Cardiac muscle cell (in vitro differentiated cells and primary cell): ENCODE results near the gene EIF6. TPM values are rescaled to one million over a fixed set of nuclear protein-coding genes. Genes with fewer than 3 reads are reported as not detected.

ENCODE experiments used
- DNase-seq, 2 donors: peaks; one replicate each; pipeline versions ENCODE4 v3.0.0 to v3.0.0-alpha.2; 2010 to 2017; ENCODE audit warnings: low read depth in 1 of 2, low spot score in 1 of 2
- H3K27ac ChIP-seq: fragments of 200-600 bp; sonication (generic); 2 replicates; pipeline ENCODE4 v1.5.1; 2016
- H3K27me3 ChIP-seq: fragments of 200-600 bp; sonication (generic); 2 replicates; pipeline ENCODE4 v1.6.0; 2016; ENCODE audit warnings: control low read depth
- H3K36me3 ChIP-seq: fragments of 200-600 bp; sonication (generic); 2 replicates; pipeline ENCODE4 v1.5.1; 2016; ENCODE audit warnings: control low read depth
- H3K4me1 ChIP-seq: fragments of 200-600 bp; sonication (generic); 2 replicates; pipeline ENCODE4 v1.8.1; 2017; ENCODE audit warnings: low read depth, mild to moderate bottlenecking, mixed run types
- H3K4me3 ChIP-seq: fragments of 200-600 bp; sonication (generic); 2 replicates; pipeline ENCODE4 v1.5.1; 2016; ENCODE audit warnings: mild to moderate bottlenecking
- H3K9me3 ChIP-seq: fragments of 200-600 bp; sonication (generic); 2 replicates; pipeline ENCODE4 v1.5.1; 2017; ENCODE audit warnings: low read depth, mild to moderate bottlenecking, control low read depth
- CTCF ChIP-seq: IDR thresholded peaks from 2 replicates; pipeline ENCODE4 v1.5.1; 2012; ENCODE audit warnings: low read depth, mild to moderate bottlenecking, low read length
- polyA plus RNA-seq: library from polyadenylated mRNA; unstranded; fragments of >200 nt; fragmentation: Nextera tagmentation; extraction: Ambion mirVana; gene quantifications from 2 replicates; pipeline ENCODE4 v1.2.1, GENCODE V29; 2016
- total RNA-seq: library from RNA; depleted of rRNA; stranded (reverse); fragments of >200 nt; gene quantifications from 2 replicates; pipeline ENCODE4 v1.2.3, GENCODE V29; 2016

Gene EIF6
- total and polyA plus RNA-seq, 2 experiments from 2014 or later, result 80.4 to 203 TPM

DNA sequence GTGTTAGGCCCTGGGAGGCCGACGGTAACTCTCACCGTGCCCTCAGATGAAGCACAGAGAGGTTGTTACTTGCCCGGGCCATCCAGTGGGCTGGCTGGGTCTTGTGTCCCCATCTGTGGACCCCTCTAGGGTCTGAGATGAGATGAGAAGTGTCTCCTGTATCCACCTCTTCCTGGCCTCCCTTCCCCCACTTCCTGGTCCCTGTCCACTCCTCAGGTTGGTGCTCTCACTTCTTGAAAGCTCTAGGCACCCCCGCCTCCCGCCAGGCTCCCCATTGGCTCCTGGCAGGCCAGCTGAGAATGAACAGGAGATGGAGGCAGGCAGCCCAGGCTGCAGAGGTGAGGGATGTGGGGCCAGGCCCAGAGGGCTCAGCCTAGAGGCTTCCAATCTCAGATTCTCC is 8.2 kb downstream of the EIF6 start:
- peaks cover 6% of the 10 kb centered on the region for H3K4me1 ChIP-seq
- peak overlapping the region; percentile 70 for H3K4me3 ChIP-seq
- H3K9me3 ChIP-seq, result no peaks in the 10 kb centered on the region
- H3K27ac ChIP-seq, result peak overlapping the region; percentile 91
- no peaks in the 10 kb centered on the region for H3K27me3 ChIP-seq
- no peak for TF ChIP-seq CTCF
- no peak for DNase-seq
- H3K36me3 ChIP-seq, result peaks cover 12% of the 10 kb centered on the region

- H3K4me1 ChIP-seq, result peaks cover 6% of the 10 kb centered on the region
- H3K9me3 ChIP-seq, result no peaks in the 10 kb centered on the region
- H3K36me3 ChIP-seq, result peaks cover 10% of the 10 kb centered on the region
- peak overlapping the region; percentile 40 for H3K27ac ChIP-seq
- H3K27me3 ChIP-seq, result no peaks in the 10 kb centered on the region
- TF ChIP-seq CTCF, result no peak
- DNase-seq, result no peak
- H3K4me3 ChIP-seq, result no peak overlapping the region
Measured at GRCh38 chr20:35275741-35276251, 8.8 kb downstream of the EIF6 start.

- no peak for TF ChIP-seq CTCF
- H3K27ac ChIP-seq, result no peak overlapping the region
- H3K9me3 ChIP-seq, result no peaks in the 10 kb centered on the region
- H3K27me3 ChIP-seq, result no peaks in the 10 kb centered on the region
- DNase-seq, result no peak
- H3K4me1 ChIP-seq, result peaks cover 6% of the 10 kb centered on the region
- H3K36me3 ChIP-seq, result peaks cover under 1% of the 10 kb centered on the region
- no peak overlapping the region for H3K4me3 ChIP-seq
Measured at GRCh38 chr20:35274172-35275092, 10.1 kb downstream of the EIF6 start.

DNA sequence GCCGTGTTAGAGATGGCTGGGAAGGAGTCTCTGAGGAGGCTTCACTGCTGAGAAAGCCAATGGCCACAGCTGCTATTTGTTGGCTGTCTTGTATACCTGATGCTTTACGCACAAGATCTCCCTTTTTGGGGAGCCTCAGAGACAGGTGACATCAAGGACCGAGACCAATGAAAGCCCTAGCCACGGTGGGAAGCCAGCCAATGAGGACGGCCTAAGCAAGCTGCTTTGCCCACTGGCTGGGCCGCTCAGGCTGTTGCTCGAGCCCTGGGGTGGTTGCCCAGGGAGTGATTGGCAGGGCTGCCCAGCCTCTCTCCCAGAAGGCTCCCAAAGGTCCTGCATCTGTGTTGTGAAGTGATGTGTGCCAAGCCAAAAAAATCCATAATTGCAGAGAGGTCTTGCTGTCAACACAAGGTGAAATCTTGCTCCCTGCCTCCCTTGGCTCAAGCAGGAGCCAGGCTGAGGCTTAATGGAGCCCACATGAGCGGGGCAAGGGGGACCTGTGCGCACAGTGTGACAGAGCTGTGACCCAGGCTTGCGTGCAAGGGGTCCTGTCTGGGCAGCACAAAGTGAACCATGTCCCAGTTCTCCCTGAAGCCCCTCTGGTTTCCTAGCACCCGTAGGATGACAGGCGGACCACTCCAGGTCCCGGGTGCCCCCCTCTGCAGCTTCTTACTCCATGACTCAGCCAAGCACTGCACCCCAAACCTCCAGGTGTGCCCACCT is 11.0 kb downstream of the EIF6 start:
- no peaks in the 10 kb centered on the region for H3K9me3 ChIP-seq
- no peak for DNase-seq
- H3K4me1 ChIP-seq, result peaks cover 6% of the 10 kb centered on the region
- no peaks in the 10 kb centered on the region for H3K36me3 ChIP-seq
- no peak overlapping the region for H3K27ac ChIP-seq
- no peak overlapping the region for H3K4me3 ChIP-seq
- no peak for TF ChIP-seq CTCF
- no peaks in the 10 kb centered on the region for H3K27me3 ChIP-seq

DNA sequence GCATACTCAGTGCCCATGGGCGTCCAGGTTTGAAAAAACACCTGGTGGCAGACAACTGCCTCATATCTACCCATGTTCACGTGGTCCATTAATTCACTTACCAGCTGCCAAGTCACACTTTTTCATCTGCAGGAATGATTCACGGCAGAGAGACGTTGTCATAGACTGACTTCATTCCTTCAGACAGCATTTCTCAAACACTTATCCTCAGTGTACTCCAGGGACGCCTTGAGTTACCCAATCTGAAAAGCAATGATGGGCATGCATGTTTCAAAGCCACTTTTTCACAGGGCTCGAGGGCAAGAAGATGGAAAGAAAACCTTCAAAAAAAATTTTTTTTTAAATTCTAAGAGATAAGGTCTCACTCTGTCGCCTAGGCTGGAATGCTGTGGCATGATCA is 12.7 kb downstream of the EIF6 start:
- H3K4me3 ChIP-seq, result no peak overlapping the region

More for the DNA sequence above, 12.7 kb downstream of the EIF6 start:
- no peaks in the 10 kb centered on the region for H3K27me3 ChIP-seq
- peaks cover 14% of the 10 kb centered on the region for H3K4me1 ChIP-seq
- H3K27ac ChIP-seq, result no peak overlapping the region
- no peaks in the 10 kb centered on the region for H3K36me3 ChIP-seq
- DNase-seq, result peak in 1 of 2 donors; percentile 42
- no peak for TF ChIP-seq CTCF
- H3K9me3 ChIP-seq, result no peaks in the 10 kb centered on the region
